ENCODE data around the gene IZUMO4. TPM values are rescaled to one million over a fixed set of nuclear protein-coding genes. Genes with fewer than 3 reads are reported as not detected.

Gene IZUMO4
- total RNA-seq, 1 donor from 2014 or later: 5.8 TPM

DNA sequence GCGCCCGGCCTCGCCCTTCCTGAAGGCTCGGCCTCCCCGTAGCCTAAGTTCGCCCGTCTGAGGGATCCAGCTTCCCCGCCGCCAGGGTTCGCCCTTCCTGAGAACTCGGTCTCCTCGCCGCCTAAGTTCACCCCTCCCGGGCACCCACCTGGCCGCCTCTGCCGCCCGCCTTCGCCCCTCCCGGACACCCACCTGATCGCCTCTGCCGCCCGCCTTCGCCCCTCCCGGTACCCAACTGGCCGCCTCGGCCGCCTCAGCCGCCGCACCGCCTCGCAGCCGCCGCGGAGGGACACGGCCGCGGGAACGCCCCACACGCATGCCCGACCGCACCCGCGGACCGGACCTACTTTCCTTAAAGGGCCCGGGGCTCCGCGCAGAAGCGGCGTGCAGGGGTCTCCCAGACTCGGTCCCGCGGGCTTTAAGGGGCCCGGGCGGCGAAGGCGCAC, 658 bp upstream of the IZUMO4 start, which contains the start of gene MOB3A:
TSS of gene MOB3A (minus strand) at position 293 of the 446 bp plus-strand sequence. CDS start 17,766 bp downstream, outside the sequence.
- no peaks in the 10 kb centered on the region for H3K27me3 ChIP-seq (ENCODE audit: insufficient read depth, low read length)
- H3K27ac ChIP-seq (ENCODE audit: low read depth, low read length): peak within 1 kb of the TSS; percentile 83
- H3K79me2 ChIP-seq (ENCODE audit: insufficient read depth, low read length): peaks cover 40% of the 10 kb centered on the region

GRCh38 chr19:2097203-2097885, 629 bp downstream of the IZUMO4 start:
- H3K4me1 Mint-ChIP-seq (ENCODE audit: low read depth, unreplicated experiment): peaks cover 11% of the 10 kb centered on the region
- no peak overlapping the region for H3K27ac Mint-ChIP-seq (ENCODE audit: unreplicated experiment)
- Histone ChIP-seq H2AFZ (ENCODE audit: low read depth, low read length) (peak overlapping the region; percentile 43), H4K20me1 (ENCODE audit: insufficient read depth, low read length) (peaks cover 46% of the 10 kb centered on the region), H3K79me2 (ENCODE audit: insufficient read depth, low read length) (peaks cover 40% of the 10 kb centered on the region), H3K9me3 (ENCODE audit: insufficient read depth, low read depth, low read length) (no peaks in the 10 kb centered on the region), H3K9ac (ENCODE audit: low read length) (peak overlapping the region; percentile 42), H3K27me3 (ENCODE audit: insufficient read depth, low read length) (no peaks in the 10 kb centered on the region), H3K36me3 (ENCODE audit: insufficient read depth, low read length) (peaks cover 11% of the 10 kb centered on the region), H3K4me1 (ENCODE audit: insufficient read depth, low read length) (peaks cover 6% of the 10 kb centered on the region), H3K4me2 (ENCODE audit: low read length) (peak overlapping the region; percentile 86), H3K4me3 (ENCODE audit: insufficient read depth, low read depth, low read length) (peak overlapping the region; percentile 41), H3K27ac (ENCODE audit: low read depth, low read length) (no peak overlapping the region)
- no peak for FAIRE-seq
- DNase-seq (ENCODE audit: low read depth): no peak
- peaks cover 12% of the 10 kb centered on the region for H3K36me3 Mint-ChIP-seq (ENCODE audit: low read depth, unreplicated experiment)
- H3K27me3 Mint-ChIP-seq (ENCODE audit: low read depth, unreplicated experiment): no peaks in the 10 kb centered on the region
- no peaks in the 10 kb centered on the region for H3K9me3 Mint-ChIP-seq (ENCODE audit: unreplicated experiment)
- TF ChIP-seq CTCF (IDR thresholded peaks at IDR 0.05; ENCODE audit: insufficient read depth, low read depth, low read length) (no peak), EZH2 (IDR thresholded peaks at IDR 0.05; ENCODE audit: insufficient read depth, low read length) (no peak)
- peak overlapping the region; percentile 77 for H3K4me3 Mint-ChIP-seq (ENCODE audit: unreplicated experiment)

More for the DNA sequence above, 658 bp upstream of the IZUMO4 start, which contains the start of gene MOB3A:
- Mint-ChIP-seq H3K36me3 (ENCODE audit: low read depth, unreplicated experiment) (peaks cover 8% of the 10 kb centered on the region), H3K9me3 (ENCODE audit: unreplicated experiment) (no peaks in the 10 kb centered on the region), H3K4me3 (ENCODE audit: unreplicated experiment) (peak within 1 kb of the TSS; percentile 92), H3K27ac (ENCODE audit: unreplicated experiment) (peak within 1 kb of the TSS; percentile 93), H3K4me1 (ENCODE audit: low read depth, unreplicated experiment) (peaks cover 12% of the 10 kb centered on the region), H3K27me3 (ENCODE audit: low read depth, unreplicated experiment) (no peaks in the 10 kb centered on the region)
- Histone ChIP-seq H4K20me1 (ENCODE audit: insufficient read depth, low read length) (peaks cover 34% of the 10 kb centered on the region), H3K9me3 (ENCODE audit: insufficient read depth, low read depth, low read length) (no peaks in the 10 kb centered on the region), H3K36me3 (ENCODE audit: insufficient read depth, low read length) (peaks cover 10% of the 10 kb centered on the region), H2AFZ (ENCODE audit: low read depth, low read length) (peak within 1 kb of the TSS; percentile 54), H3K9ac (ENCODE audit: low read length) (peak within 1 kb of the TSS; percentile 83), H3K4me3 (ENCODE audit: insufficient read depth, low read depth, low read length) (peak within 1 kb of the TSS; percentile 78), H3K4me2 (ENCODE audit: low read length) (peak within 1 kb of the TSS; percentile 86), H3K4me1 (ENCODE audit: insufficient read depth, low read length) (peaks cover 7% of the 10 kb centered on the region)
- FAIRE-seq (no peak), DNase-seq (ENCODE audit: low read depth) (peak; percentile 89)
- TF ChIP-seq CTCF (IDR thresholded peaks at IDR 0.05; ENCODE audit: insufficient read depth, low read depth, low read length) (peak; percentile 6), EZH2 (IDR thresholded peaks at IDR 0.05; ENCODE audit: insufficient read depth, low read length) (no peak)

DNA sequence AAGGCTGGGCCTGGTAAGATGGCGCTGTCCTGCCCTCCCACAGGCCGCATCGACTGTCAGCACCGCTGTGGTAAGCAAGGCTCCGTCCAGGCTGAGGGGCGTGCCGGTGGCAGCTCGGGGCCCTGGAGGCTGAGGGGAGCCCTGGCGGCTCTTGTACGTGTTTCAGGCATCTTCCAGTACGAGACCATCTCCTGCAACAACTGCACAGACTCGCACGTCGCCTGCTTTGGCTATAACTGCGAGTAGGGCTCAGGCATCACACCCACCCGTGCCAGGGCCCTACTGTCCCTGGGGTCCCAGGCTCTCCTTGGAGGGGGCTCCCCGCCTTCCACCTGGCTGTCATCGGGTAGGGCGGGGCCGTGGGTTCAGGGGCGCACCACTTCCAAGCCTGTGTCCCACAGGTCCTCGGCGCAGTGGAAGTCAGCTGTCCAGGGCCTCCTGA, 1.2 kb downstream of the IZUMO4 start:
- peaks cover 6% of the 10 kb centered on the region for H3K4me1 ChIP-seq (ENCODE audit: insufficient read depth, low read length)
- H3K27ac ChIP-seq (ENCODE audit: low read depth, low read length): no peak overlapping the region
- Mint-ChIP-seq H3K27me3 (ENCODE audit: low read depth, unreplicated experiment) (no peaks in the 10 kb centered on the region), H3K9me3 (ENCODE audit: unreplicated experiment) (no peaks in the 10 kb centered on the region), H3K27ac (ENCODE audit: unreplicated experiment) (no peak overlapping the region), H3K4me1 (ENCODE audit: low read depth, unreplicated experiment) (peaks cover 11% of the 10 kb centered on the region), H3K36me3 (ENCODE audit: low read depth, unreplicated experiment) (peaks cover 12% of the 10 kb centered on the region), H3K4me3 (ENCODE audit: unreplicated experiment) (no peak overlapping the region)
- no peak overlapping the region for H2AFZ ChIP-seq (ENCODE audit: low read depth, low read length)
- peaks cover 10% of the 10 kb centered on the region for H3K36me3 ChIP-seq (ENCODE audit: insufficient read depth, low read length)
- FAIRE-seq (no peak), DNase-seq (ENCODE audit: low read depth) (no peak)
- peaks cover 35% of the 10 kb centered on the region for H3K79me2 ChIP-seq (ENCODE audit: insufficient read depth, low read length)
- H4K20me1 ChIP-seq (ENCODE audit: insufficient read depth, low read length): peaks cover 49% of the 10 kb centered on the region
- no peaks in the 10 kb centered on the region for H3K27me3 ChIP-seq (ENCODE audit: insufficient read depth, low read length)
- H3K4me2 ChIP-seq (ENCODE audit: low read length): no peak overlapping the region
- no peaks in the 10 kb centered on the region for H3K9me3 ChIP-seq (ENCODE audit: insufficient read depth, low read depth, low read length)
- no peak for TF ChIP-seq CTCF (IDR thresholded peaks at IDR 0.05; ENCODE audit: insufficient read depth, low read depth, low read length)
- no peak for TF ChIP-seq EZH2 (IDR thresholded peaks at IDR 0.05; ENCODE audit: insufficient read depth, low read length)
- no peak overlapping the region for H3K9ac ChIP-seq (ENCODE audit: low read length)
- H3K4me3 ChIP-seq (ENCODE audit: insufficient read depth, low read depth, low read length): no peak overlapping the region

Data from astrocyte (in vitro differentiated cells and primary cell).